Measurements from ENCODE around the gene MALL. TPM values are rescaled to one million over a fixed set of nuclear protein-coding genes. Genes with fewer than 3 reads are reported as not detected.
"Not testable (repeated sequence)": the region's sequence is repeated elsewhere in the genome, so short reads cannot be mapped to it uniquely, and the experiment has no call there.

MALL gene
- total RNA-seq, 1 donor from 2014 or later = 1.1 TPM

DNA sequence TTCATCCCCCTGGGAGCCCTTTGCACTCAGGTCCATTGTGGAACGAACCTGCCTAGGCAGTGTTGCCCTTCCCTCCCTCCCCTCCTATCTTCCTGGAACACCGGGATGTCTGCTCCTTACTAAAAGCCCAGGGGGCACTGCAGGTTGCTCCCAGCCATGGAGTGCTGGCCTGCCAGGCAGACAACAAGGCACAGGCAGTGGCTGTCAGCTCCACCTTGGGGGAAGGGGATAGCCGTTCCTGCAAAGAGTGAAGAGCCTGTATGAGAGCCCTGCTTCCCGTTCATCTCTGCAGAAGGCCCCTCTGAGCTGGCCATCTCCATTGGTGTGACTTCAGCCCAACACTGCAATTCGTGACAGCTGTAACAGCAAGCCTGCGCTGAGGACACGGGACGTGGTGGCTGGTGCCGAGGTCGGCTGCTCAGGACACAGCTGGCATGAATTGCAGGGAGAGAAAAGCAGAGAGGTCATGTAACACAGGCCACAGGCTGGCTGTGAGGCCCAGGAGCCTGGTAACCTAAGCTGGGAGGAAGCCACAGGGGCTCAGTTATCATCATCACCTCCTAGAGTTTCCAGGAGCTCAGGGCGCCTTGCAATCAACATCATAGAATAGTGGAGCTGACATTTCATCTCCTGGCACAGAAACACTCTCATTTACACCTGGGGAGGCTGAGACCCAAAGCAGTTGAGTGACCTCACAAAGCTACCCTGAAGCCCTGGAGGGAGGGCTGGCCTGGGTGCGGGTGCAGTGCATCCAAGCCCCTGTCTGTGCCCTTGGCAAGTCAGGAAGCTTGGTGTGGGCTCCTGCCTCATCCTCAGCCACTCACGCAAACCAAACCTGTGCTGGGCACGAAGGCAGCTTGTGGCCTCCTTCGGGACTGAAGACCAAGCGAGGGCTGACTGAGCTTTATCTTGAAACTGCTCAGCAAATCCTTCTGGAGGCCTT, 67.1 kb downstream of the MALL start:
- not testable (repeated sequence) for H3K27me3 ChIP-seq; H4K20me1 ChIP-seq (ENCODE audit: low read depth); H3K4me3 ChIP-seq; H3K36me3 Mint-ChIP-seq; DNase-seq (ENCODE audit: low spot score); H3K4me2 ChIP-seq; H3K36me3 ChIP-seq; H3K27ac Mint-ChIP-seq; H3F3A ChIP-seq (ENCODE audit: low read depth); H3K27me3 Mint-ChIP-seq (ENCODE audit: insufficient read depth, low read depth); H3K4me1 Mint-ChIP-seq; H3K9ac ChIP-seq; H3K9me3 Mint-ChIP-seq; H3K4me3 Mint-ChIP-seq; H3K4me1 ChIP-seq; H2AFZ ChIP-seq (replicated peaks); H3K79me2 ChIP-seq (ENCODE audit: low read depth); H3K27ac ChIP-seq; H3K9me3 ChIP-seq (ENCODE audit: low read depth)

DNA sequence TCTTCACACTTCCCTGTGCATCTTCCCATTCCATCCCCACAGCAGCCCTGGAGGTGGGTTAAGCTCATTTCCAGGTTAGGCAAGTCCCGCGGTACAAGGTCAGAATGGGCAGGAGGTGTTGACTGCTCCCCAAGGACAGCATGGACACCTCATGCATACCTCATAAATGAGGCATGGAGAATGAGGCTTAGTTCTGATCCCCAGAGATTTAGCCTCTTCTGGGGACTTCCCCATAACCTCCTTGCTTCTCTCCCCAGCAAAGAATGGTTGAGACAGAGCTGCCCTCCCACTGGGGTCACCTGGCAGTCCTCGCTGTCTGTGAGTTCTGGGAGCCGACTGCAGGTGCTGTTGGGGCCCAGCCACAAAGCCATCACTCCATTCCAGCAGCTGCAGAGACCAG, 68.4 kb downstream of the MALL start:
- H3K9me3 Mint-ChIP-seq; H3F3A ChIP-seq (ENCODE audit: low read depth); H3K9me3 ChIP-seq (ENCODE audit: low read depth); H3K4me1 ChIP-seq; H3K36me3 Mint-ChIP-seq; H3K4me1 Mint-ChIP-seq; H3K4me3 ChIP-seq; H4K20me1 ChIP-seq (ENCODE audit: low read depth); H2AFZ ChIP-seq (replicated peaks); H3K79me2 ChIP-seq (ENCODE audit: low read depth); H3K27me3 Mint-ChIP-seq (ENCODE audit: insufficient read depth, low read depth); H3K36me3 ChIP-seq; H3K4me2 ChIP-seq; DNase-seq (ENCODE audit: low spot score); H3K27me3 ChIP-seq; H3K4me3 Mint-ChIP-seq; H3K27ac Mint-ChIP-seq; H3K9ac ChIP-seq; H3K27ac ChIP-seq: not testable (repeated sequence)

DNA sequence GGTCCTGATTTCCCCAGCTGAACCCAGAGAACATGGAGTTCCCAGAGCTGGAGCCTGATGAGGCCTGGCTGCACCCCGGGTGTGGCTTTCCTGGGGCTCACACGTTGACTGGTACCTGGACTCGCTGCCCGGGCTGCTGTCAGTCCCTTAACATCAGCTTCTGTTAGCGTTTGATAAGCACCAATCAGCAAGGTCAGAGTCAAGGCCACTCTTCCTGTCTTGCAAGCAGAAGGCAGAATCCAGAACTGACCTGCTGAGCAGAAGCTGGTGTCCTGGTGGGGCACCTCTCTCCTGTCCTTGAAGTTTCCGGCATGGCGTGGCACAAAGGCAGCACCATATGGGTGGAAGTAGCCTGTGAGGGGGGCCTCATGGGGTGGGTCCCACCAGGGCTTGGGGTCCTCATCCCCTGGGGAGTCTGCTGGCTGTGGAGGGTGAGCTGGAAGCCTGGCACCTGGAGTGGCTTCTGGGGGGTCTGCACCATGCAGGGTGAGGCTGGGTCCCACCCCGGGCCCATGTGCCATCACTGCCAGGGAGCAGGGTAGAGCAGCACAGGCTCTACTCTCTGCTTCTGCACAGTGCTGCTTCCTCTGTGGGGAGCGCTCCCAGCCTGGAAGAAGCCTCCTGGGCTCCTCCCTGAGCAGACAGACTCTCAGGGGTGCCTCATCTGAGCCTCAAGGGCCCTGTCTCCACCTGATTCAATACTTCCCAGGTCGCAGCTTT, 73.5 kb downstream of the MALL start:
- not testable (repeated sequence) for H3K36me3 ChIP-seq; H3K4me1 Mint-ChIP-seq; H4K20me1 ChIP-seq (ENCODE audit: low read depth); H3K27me3 Mint-ChIP-seq (ENCODE audit: insufficient read depth, low read depth); H3K36me3 Mint-ChIP-seq; H3K9ac ChIP-seq; H3K79me2 ChIP-seq (ENCODE audit: low read depth); H2AFZ ChIP-seq (replicated peaks); H3K9me3 Mint-ChIP-seq; H3K27ac ChIP-seq; H3K27me3 ChIP-seq; H3K27ac Mint-ChIP-seq; H3K9me3 ChIP-seq (ENCODE audit: low read depth); H3K4me1 ChIP-seq; H3K4me3 ChIP-seq; DNase-seq (ENCODE audit: low spot score); H3F3A ChIP-seq (ENCODE audit: low read depth); H3K4me3 Mint-ChIP-seq; H3K4me2 ChIP-seq

DNA sequence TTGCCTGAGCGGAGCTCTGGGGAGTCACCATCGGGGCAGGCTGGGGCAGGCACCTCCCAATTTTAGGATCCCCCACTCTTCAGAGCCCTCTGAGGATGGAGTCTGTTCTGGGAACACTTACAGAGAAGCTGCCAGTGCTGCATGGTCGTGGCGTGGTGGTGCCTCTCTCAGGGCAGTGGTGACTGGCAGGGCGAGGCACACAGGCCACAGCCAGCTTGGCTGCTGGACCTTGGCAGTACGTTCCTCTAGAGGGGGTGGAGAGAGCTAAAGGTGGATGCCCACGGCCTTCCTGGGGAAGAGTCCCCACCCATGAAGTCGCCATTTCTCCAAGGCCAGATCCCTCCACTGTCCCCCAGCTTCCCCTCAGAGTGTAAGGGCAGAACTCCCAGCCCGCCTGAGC, 78.3 kb downstream of the MALL start:
- H3K9me3 ChIP-seq (ENCODE audit: low read depth); H3K4me3 Mint-ChIP-seq; H3K79me2 ChIP-seq (ENCODE audit: low read depth); H3K36me3 Mint-ChIP-seq; H3K27me3 Mint-ChIP-seq (ENCODE audit: insufficient read depth, low read depth); H3K27me3 ChIP-seq; H2AFZ ChIP-seq (replicated peaks); H3K9me3 Mint-ChIP-seq; DNase-seq (ENCODE audit: low spot score); H3K4me2 ChIP-seq; H3K4me1 Mint-ChIP-seq; H3K9ac ChIP-seq; H3K4me3 ChIP-seq; H3F3A ChIP-seq (ENCODE audit: low read depth); H4K20me1 ChIP-seq (ENCODE audit: low read depth); H3K36me3 ChIP-seq; H3K27ac Mint-ChIP-seq; H3K27ac ChIP-seq; H3K4me1 ChIP-seq: not testable (repeated sequence)

DNA sequence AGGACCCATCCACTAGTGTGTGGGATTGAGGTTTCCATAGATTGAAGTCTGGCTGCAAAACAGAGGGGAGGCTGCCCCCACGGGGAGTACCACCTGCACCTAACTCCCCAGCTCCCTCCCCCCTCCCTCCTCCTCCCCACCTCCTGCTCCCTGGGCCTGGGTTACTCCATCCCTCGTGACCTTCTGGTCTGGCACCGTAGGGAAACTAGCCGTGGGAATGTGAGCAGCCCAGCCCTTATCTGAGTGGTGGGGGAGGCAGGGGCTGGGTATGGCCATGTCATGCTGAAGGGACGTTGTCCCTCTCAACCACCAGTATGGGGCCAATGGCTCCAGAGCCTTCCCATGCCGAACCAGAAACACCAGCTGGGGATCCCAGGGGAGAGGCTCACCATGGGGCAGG, 80.2 kb downstream of the MALL start:
- not testable (repeated sequence) for H3K9me3 ChIP-seq (ENCODE audit: low read depth); H3K36me3 Mint-ChIP-seq; H3K27ac Mint-ChIP-seq; H3K79me2 ChIP-seq (ENCODE audit: low read depth); H3K36me3 ChIP-seq; H3K27me3 ChIP-seq; H3K4me1 ChIP-seq; H3K9ac ChIP-seq; H3K27ac ChIP-seq; H3K4me2 ChIP-seq; H3K4me3 ChIP-seq; H2AFZ ChIP-seq (replicated peaks); H3K9me3 Mint-ChIP-seq; H4K20me1 ChIP-seq (ENCODE audit: low read depth); H3K4me1 Mint-ChIP-seq; H3K4me3 Mint-ChIP-seq; H3F3A ChIP-seq (ENCODE audit: low read depth); H3K27me3 Mint-ChIP-seq (ENCODE audit: insufficient read depth, low read depth); DNase-seq (ENCODE audit: low spot score)

DNA sequence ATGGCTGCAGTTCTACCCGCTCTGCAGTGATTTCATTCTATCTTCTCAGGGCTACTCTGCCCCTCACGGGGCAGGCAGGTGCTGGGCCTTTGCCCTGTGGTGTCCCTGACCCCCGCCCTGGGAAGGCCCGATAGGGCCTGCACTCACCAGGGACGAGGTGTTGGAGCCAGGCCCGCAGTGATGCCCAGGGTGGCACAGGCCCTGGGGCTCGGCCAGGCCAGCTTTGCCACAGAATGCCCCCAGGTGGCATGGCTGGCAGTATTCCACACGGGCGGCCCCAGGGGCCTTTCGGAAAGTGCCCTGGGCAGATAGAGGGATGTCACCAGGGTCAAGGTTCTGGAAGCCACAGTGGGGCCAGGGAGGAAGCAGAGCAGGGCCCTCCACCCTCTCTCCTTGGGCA, 80.7 kb downstream of the MALL start:
- not testable (repeated sequence) for H3K9ac ChIP-seq; H3K4me3 Mint-ChIP-seq; H3K27ac ChIP-seq; H3K36me3 ChIP-seq; H3K27ac Mint-ChIP-seq; H4K20me1 ChIP-seq (ENCODE audit: low read depth); H2AFZ ChIP-seq (replicated peaks); H3K9me3 ChIP-seq (ENCODE audit: low read depth); H3K9me3 Mint-ChIP-seq; H3K4me3 ChIP-seq; H3K27me3 ChIP-seq; H3K4me2 ChIP-seq; H3K36me3 Mint-ChIP-seq; H3K4me1 ChIP-seq; H3K4me1 Mint-ChIP-seq; H3K27me3 Mint-ChIP-seq (ENCODE audit: insufficient read depth, low read depth); H3F3A ChIP-seq (ENCODE audit: low read depth); H3K79me2 ChIP-seq (ENCODE audit: low read depth)
- peak; percentile 0 for DNase-seq (ENCODE audit: low spot score)

Small RNA genes within 50 kb of the gene (microRNA-seq; reads per million reads assigned to microRNA genes)
- gene MIR4267 = not detected
- not detected for gene MIR4436B1

Small RNA genes within 50 kb of the gene (small RNA-seq; reads per million reads assigned to genes)
- gene MIR4267 (not detected), gene MIR4436B1 (not detected)

Other genes with a start within 250 kb of the MALL start
- not detected in 2 replicates for gene LIMS3, start 217.1 kb downstream of the MALL start, total RNA-seq (ENCODE audit: low replicate concordance)
- 8.1 TPM in 2 replicates for gene NPHP1, start 89.2 kb upstream of the MALL start, total RNA-seq (ENCODE audit: low replicate concordance)
- gene MTLN, start 96.7 kb upstream of the MALL start, total RNA-seq (ENCODE audit: low replicate concordance) = 9.9 and 25.2 TPM in 2 replicates

Data from neural progenitor cell (in vitro differentiated cells).